ENCODE measurements around the gene ACTR3. TPM values are rescaled to one million over a fixed set of nuclear protein-coding genes. Genes with fewer than 3 reads are reported as not detected.
A peak's percentile ranks its signal among the peaks of the same experiment; 100 is the strongest.

The ACTR3 gene
- total and polyA plus RNA-seq, 2 of the 4 experiments (the other 2 are of a cell fraction): 246 to 307 TPM

DNA sequence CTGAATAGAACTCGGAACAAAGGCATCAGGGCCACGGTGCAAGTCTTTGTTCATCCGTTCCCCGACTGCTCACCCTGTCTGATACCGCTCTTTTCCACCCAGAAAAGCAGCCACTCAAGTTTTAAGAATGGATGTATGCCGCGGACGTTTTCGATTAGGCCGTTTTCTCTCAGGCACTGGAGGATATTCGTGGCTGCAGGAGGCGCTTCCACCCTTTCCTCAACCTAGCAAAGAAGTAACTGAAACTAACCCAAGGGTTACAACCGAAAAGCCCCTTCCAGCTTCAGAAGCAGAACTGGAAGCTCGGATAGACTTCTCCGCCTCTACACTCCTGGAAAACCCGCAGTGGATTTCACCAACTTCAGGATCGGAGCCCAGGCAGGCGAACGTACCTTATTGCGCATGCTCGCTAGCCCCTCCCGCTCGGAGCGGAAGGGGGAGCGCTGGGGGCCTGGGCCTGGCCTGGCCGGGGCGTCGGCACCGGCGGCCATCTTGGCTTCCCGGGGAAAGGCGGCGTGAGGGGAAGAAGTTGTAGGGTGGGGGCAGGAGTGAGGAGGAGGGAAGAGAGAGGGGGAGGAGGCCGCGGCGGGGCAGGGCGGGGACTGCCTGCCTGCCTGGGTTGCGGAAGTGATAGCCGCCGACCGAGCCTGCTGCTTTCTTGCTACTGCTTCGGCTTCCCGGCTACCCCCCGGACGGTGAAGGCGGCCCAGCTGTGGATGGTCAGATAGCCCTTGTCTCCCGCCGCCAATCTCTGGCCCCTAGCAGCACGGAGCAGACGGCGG lies at the start of gene ACTR3 (continued):
- TF ChIP-seq CEBPB (IDR thresholded peaks at IDR 0.05; ENCODE audit: low read depth, low read length): no peak
- peak; percentile 100 for TF ChIP-seq MAZ (IDR thresholded peaks at IDR 0.05; ENCODE audit: borderline replicate concordance, low read depth, low read length)
- peak; percentile 98 for TF ChIP-seq POLR2A (IDR thresholded peaks at IDR 0.05; ENCODE audit: low read depth, low read length)
- TF ChIP-seq FOS (IDR thresholded peaks at IDR 0.05; ENCODE audit: low read depth, low read length): no peak
- no peak for TF ChIP-seq MAFK (IDR thresholded peaks at IDR 0.05; ENCODE audit: low read depth, low read length)
- peak; percentile 71 for TF ChIP-seq MXI1 (IDR thresholded peaks at IDR 0.05; ENCODE audit: borderline replicate concordance, low read depth, low read length)

DNA sequence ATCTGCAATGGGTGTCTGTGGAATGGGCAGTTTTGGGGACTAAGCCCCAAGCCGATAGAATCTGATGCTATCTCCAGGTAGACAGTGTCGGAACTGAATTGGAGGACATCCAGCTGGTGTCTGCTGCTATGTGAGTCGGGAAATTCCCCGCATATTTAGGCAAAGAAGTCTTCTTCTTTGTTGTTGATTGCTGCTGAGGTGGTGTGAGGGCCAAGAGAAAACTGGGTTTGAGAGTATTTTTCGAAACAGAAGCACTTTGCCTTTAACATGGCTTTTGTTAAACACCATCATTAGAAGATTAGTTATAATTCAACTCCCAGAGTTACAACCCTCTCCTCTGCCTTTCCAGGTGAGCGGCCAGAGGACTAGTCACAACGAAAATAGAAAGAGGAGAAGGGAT lies 49.4 kb upstream of the ACTR3 start:
- in situ Hi-C loops (cut with MboI; ENCODE audit: low sequenced_read_pairs): no loop called here
- dilution Hi-C loops (cut with HindIII; ENCODE audit: low sequenced_read_pairs, unreplicated experiment): no loop called here
- H2BK20ac ChIP-seq (ENCODE audit: low read depth, low read length): no peak overlapping the region
- no peaks in the 10 kb centered on the region for H3K27me3 ChIP-seq (ENCODE audit: control insufficient read depth, insufficient read depth, low read length)
- no peak overlapping the region for H2BK120ac ChIP-seq (ENCODE audit: low read depth, low read length)
- no peak overlapping the region for H3K4me3 ChIP-seq (ENCODE audit: insufficient read depth, low read depth, low read length)
- no peaks in the 10 kb centered on the region for H3K79me1 ChIP-seq (ENCODE audit: low read depth in 1 of 2, low read length in 2 of 2)
- no peaks in the 10 kb centered on the region for H3K36me3 ChIP-seq (ENCODE audit: control insufficient read depth, insufficient read depth, low read length)
- no peak overlapping the region for H3K18ac ChIP-seq (ENCODE audit: low read depth, low read length)
- no peak overlapping the region for H4K91ac ChIP-seq (ENCODE audit: insufficient read depth, low read depth, low read length)
- H3K9ac ChIP-seq (ENCODE audit: low read depth, low read length): no peak overlapping the region
- H3K4me2 ChIP-seq (ENCODE audit: low read depth, low read length): no peak overlapping the region
- H3K4me1 ChIP-seq (ENCODE audit: control insufficient read depth, insufficient read depth, low read length): peaks cover 3% of the 10 kb centered on the region; the same call in 1 of the 2 replicates
- TF ChIP-seq FOS (IDR thresholded peaks at IDR 0.05; ENCODE audit: low read depth, low read length) (no peak), MXI1 (IDR thresholded peaks at IDR 0.05; ENCODE audit: borderline replicate concordance, low read depth, low read length) (no peak), BHLHE40 (IDR thresholded peaks at IDR 0.05; ENCODE audit: low read depth, low read length) (no peak), NFE2L2 (IDR thresholded peaks at IDR 0.05; ENCODE audit: low read depth, low read length) (no peak), MAFK (IDR thresholded peaks at IDR 0.05; ENCODE audit: low read depth, low read length) (no peak), CHD1 (IDR thresholded peaks at IDR 0.05; ENCODE audit: low read depth, low read length) (no peak), RFX5 (IDR thresholded peaks at IDR 0.05; ENCODE audit: low read depth, low read length) (no peak)
- no peak overlapping the region for H3K4ac ChIP-seq (ENCODE audit: low read depth, low read length)
- H2AFZ ChIP-seq (replicated peaks; ENCODE audit: low read length, poor library complexity): no peak overlapping the region
- H3K23ac ChIP-seq (ENCODE audit: low read depth, low read length): no peak overlapping the region
- H4K5ac ChIP-seq (ENCODE audit: low read depth, low read length): no peak overlapping the region
- H3K9me1 ChIP-seq (ENCODE audit: insufficient read depth, low read length): no peaks in the 10 kb centered on the region
- no peak overlapping the region for H2AK5ac ChIP-seq (ENCODE audit: low read depth, low read length)
- H2BK15ac ChIP-seq (ENCODE audit: low read depth, low read length): no peak overlapping the region
- ATAC-seq (ENCODE audit: low read depth) (no peak), DNase-seq (no peak)
- H3K27ac ChIP-seq (ENCODE audit: insufficient read depth, low read length): no peak overlapping the region
- no peak overlapping the region for H3K56ac ChIP-seq (ENCODE audit: extremely low read depth, insufficient read depth, low read length)
- H3K14ac ChIP-seq (replicated peaks; ENCODE audit: low read depth, low read length): no peak overlapping the region
- H4K20me1 ChIP-seq (ENCODE audit: insufficient read depth, low read length): no peaks in the 10 kb centered on the region
- BruUV-seq (replicated peaks): no TSS peak
- H3K9me3 ChIP-seq (ENCODE audit: control insufficient read depth, insufficient read depth, low read length): no peaks in the 10 kb centered on the region
- H2AK9ac ChIP-seq (replicated peaks; ENCODE audit: low read depth, low read length, poor library complexity): no peak overlapping the region
- no peak overlapping the region for H4K8ac ChIP-seq (ENCODE audit: low read depth in 2 of 2, low read length in 2 of 2)
- ChIA-PET CTCF (no interaction called here), POLR2A (ENCODE audit: unreplicated experiment) (no interaction called here)
- no peak overlapping the region for H2BK5ac ChIP-seq (ENCODE audit: low read depth, low read length, poor library complexity, severe bottlenecking)
- no CpG with 5 or more reads among the region's 7 CpGs for WGBS, 2 experiments (ENCODE audit: extremely low coverage in 2 of 2, insufficient read length in 1 of 2)
- intact Hi-C loops (cut with micrococcal nuclease): no loop called here
